WERI-Rb-1 (cell line): ENCODE results near the gene DLL3.

ENCODE experiments used
- DNase-seq: peaks from one replicate; pipeline ENCODE4 v3.0.0-alpha.2; 2020
- H3K27ac ChIP-seq: fragments of 250-450 bp; sonication (Bioruptor Pico); 2 replicates; pipeline ENCODE4 v1.5.1; 2020; ENCODE audit warnings: mild to moderate bottlenecking, moderate library complexity
- H3K27me3 ChIP-seq: fragments of 250-450 bp; sonication (Bioruptor Pico); 2 replicates; pipeline ENCODE4 v1.5.1; 2021; ENCODE audit warnings: mild to moderate bottlenecking, low read depth, moderate library complexity; ENCODE audit not compliant: insufficient read depth, severe bottlenecking
- H3K36me3 ChIP-seq: fragments of 250-450 bp; sonication (Bioruptor Pico); 2 replicates; pipeline ENCODE4 v1.5.1; 2020; ENCODE audit warnings: mild to moderate bottlenecking, moderate library complexity
- H3K4me3 ChIP-seq: 2 replicates; pipeline ENCODE4 v1.5.1; 2011; ENCODE audit warnings: low read depth, mild to moderate bottlenecking, control low read depth, low read length
- H3K9me3 ChIP-seq: fragments of 250-450 bp; sonication (Bioruptor Pico); 2 replicates; pipeline ENCODE4 v1.5.1; 2021; ENCODE audit warnings: mild to moderate bottlenecking, moderate library complexity; ENCODE audit not compliant: severe bottlenecking
- CTCF ChIP-seq: IDR thresholded peaks from 2 replicates; pipeline ENCODE4 v1.5.1; 2011; ENCODE audit warnings: low read depth, mild to moderate bottlenecking, control low read depth, inconsistent platforms, low read length

The DLL3 gene

GRCh38 chr19:39501340-39501739 is 2.6 kb downstream of the DLL3 start:
- Histone ChIP-seq H3K27ac (no peak overlapping the region), H3K27me3 (no peaks in the 10 kb centered on the region), H3K4me3 (no peak overlapping the region), H3K9me3 (no peaks in the 10 kb centered on the region), H3K36me3 (peaks cover 22% of the 10 kb centered on the region)
- no peak for TF ChIP-seq CTCF
- no peak for DNase-seq

- no peaks in the 10 kb centered on the region for H3K27me3 ChIP-seq
- peaks cover 22% of the 10 kb centered on the region for H3K36me3 ChIP-seq
- 0 out of 2 replicates have a peak overlapping the region, but pooled peaks have one; percentile 46 for H3K27ac ChIP-seq
- H3K4me3 ChIP-seq: no peak overlapping the region
- no peaks in the 10 kb centered on the region for H3K9me3 ChIP-seq
- peak; percentile 85 for TF ChIP-seq CTCF
- peak; percentile 76 for DNase-seq
Measured at GRCh38 chr19:39502640-39503417, 4.1 kb downstream of the DLL3 start.

GRCh38 chr19:39506598-39506943 is 7.8 kb downstream of the DLL3 start:
- H3K4me3 ChIP-seq: no peak overlapping the region
- H3K9me3 ChIP-seq: no peaks in the 10 kb centered on the region
- no peaks in the 10 kb centered on the region for H3K27me3 ChIP-seq
- H3K27ac ChIP-seq: no peak overlapping the region
- DNase-seq: no peak
- H3K36me3 ChIP-seq: peaks cover 20% of the 10 kb centered on the region
- TF ChIP-seq CTCF: no peak

- peak; percentile 82 for DNase-seq
- Histone ChIP-seq H3K27me3 (no peaks in the 10 kb centered on the region), H3K27ac (no peak overlapping the region; the same call in 1 of the 2 replicates), H3K4me3 (peak overlapping the region; percentile 80), H3K9me3 (no peaks in the 10 kb centered on the region), H3K36me3 (peaks cover 16% of the 10 kb centered on the region)
- TF ChIP-seq CTCF: no peak
Measured at GRCh38 chr19:39506944-39507714, 8.4 kb downstream of the DLL3 start.

GRCh38 chr19:39507715-39508364 is 9.1 kb downstream of the DLL3 start:
- H3K36me3 ChIP-seq: peaks cover 16% of the 10 kb centered on the region
- no peak overlapping the region; the same call in 1 of the 2 replicates for H3K27ac ChIP-seq
- H3K9me3 ChIP-seq: no peaks in the 10 kb centered on the region
- DNase-seq: no peak
- H3K27me3 ChIP-seq: no peaks in the 10 kb centered on the region
- peak overlapping the region; percentile 80 for H3K4me3 ChIP-seq
- TF ChIP-seq CTCF: no peak
